Measurements from ENCODE around the gene FYB1.

FYB1 gene

GRCh38 chr5:39203951-39204350 is 15.4 kb downstream of the FYB1 start:
- no peak for DNase-seq

DNA sequence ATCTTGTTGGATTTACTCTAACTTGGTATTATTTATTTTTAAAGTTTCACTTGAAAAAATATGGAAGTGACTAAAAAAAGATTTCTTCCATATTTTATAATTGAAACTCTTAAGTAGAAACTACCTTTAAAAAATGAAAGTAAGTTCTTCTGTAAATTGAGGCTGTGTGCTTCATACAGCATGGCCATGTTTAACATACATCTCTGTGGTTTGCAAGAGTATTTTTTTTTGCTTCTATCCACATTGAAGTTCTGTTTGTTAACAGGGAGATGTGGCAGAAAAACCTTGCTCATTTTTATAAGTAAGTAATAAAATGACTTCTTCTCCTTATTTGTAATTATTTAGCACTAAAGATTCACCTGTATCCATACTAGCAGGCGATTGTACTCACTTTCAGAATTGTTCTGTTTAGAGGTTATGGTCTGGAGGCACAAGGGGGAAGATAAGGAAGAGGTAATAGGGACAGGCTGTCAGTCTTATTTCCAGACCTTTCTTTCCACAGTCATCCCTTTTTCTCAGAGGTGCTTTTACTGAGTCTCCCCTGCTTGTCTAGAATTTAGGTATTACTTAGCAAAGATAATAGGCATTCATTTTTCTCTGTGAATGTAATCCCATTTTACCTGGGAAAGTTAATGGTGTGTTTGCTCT is 16.0 kb downstream of the FYB1 start:
- DNase-seq, result no peak

- DNase-seq, result no peak
Observed at GRCh38 chr5:39202597-39203274, 16.6 kb downstream of the FYB1 start.

- no peak for DNase-seq
Observed at GRCh38 chr5:39201781-39202596, 17.4 kb downstream of the FYB1 start.

DNA sequence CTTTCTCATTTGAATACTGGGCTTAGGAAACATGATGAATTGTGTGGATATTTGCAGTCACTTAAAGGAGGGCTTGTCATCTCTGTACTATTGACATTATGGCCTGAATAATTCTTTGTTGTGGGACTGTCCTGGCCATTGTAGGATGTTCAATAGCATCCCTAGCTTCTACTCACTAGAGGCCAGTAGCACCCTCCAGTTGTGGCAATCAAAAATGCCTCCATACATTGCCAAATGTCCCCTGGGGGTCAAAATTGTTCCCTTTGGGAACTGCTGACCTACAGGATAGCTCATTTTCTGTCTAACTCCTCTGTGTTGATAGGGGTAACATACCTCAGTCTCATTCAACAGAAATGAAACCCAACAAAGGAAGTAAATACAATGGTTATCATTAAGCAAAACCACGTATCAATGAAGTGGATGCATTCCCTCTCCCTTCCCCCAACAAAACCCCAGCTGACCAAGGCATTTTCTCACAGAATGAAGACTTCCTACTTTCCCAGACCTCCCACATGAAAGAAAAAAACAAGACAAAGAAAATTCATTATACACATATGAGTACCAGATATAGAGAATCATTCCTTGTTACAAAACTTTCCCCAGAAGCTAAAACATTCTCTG is 18.1 kb downstream of the FYB1 start:
- no peak for DNase-seq

- DNase-seq, result no peak
Observed at GRCh38 chr5:39200081-39200480, 19.3 kb downstream of the FYB1 start.

DNA sequence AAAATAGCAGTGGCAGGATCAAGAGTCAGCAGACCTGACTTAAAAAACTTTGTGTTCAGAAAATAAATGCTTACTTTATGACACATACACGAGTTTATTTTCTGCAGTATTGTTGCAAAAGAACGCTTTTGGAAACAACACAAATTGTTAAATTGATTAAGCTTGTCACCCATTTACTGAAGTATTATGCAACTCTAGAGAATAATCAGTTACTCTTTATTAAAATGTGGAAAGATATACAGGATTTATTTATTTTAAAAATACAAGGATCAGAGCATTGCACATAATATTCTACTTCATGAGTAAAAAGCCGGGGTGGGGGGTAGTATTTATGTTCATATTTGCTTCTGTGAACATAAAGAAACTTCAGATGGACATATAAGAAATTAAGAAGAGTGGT is 20.0 kb downstream of the FYB1 start:
- no peak for DNase-seq

DNA sequence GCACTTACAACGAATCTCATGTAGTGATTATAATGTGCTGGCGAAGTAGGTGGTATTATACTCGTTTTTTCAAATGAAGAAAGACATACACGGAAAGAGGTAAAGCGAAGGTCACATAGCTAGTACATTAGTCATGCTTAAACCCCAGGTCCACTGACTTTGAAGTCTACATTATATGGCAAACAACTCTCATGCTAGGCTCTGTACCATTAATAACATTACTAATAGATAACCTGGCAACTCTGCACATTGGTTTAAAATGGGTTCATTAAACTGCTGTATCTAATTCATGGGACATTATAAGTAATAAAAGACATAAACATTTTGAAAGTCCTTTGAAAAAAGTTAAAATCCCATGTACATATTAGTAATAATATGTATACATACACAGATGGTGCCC is 21.2 kb downstream of the FYB1 start:
- DNase-seq, result no peak

DNA sequence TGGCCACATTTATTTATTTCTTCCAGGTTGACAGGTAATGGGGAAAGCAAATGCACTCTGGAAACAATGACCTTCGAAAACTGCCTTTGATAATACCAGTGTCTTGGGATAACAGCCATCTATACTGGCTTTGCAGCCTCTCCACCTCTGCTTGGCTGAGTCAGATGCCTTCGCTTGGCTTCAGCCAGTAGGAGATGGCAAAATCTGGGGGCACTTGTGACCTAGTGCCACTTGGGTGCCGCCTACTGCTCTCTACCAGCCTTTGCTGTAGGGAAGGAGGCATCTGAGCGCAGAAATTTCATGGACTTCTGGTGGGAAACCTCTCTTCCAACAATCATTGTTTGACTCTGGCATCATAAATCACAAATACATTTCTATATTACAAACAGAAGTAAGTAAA is 21.8 kb downstream of the FYB1 start:
- peak; percentile 73 for DNase-seq

DNA sequence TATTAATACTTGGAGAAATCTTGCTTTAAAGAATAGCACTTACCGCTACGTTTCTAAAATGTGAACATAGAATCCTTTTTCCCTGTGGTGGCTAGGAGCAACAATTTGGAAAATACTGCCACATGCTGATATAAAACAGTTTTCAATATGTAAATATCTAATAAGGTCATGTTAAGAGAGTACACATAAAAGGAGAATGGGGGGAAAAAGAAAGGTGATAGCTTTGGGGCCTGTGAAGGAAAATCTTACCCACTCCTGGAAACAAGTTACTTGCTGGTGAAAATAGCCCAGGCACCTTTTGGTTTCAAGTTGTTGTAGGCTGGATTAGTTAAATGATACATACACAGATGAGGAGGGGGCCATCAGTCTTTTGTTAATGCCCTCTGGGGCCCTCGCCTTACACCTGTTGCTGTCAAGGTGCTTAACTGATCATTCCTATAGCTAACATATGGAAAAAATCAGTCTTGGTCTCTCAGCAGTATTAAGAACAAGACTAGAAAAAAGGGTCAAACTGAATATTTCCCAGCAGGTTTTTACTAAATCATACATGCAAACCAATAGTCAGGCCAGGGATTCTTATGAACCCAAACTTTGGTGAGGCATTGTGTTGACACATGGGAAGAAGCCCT is 24.1 kb downstream of the FYB1 start:
- no peak for DNase-seq

- no peak for DNase-seq
Observed at GRCh38 chr5:39194466-39195136, 24.8 kb downstream of the FYB1 start.

- no peak for DNase-seq
Observed at GRCh38 chr5:39193553-39194465, 25.6 kb downstream of the FYB1 start.

GRCh38 chr5:39192450-39193160 is 26.8 kb downstream of the FYB1 start:
- no peak for DNase-seq

- no peak for DNase-seq
Observed at GRCh38 chr5:39191216-39191615, 28.1 kb downstream of the FYB1 start.

DNA sequence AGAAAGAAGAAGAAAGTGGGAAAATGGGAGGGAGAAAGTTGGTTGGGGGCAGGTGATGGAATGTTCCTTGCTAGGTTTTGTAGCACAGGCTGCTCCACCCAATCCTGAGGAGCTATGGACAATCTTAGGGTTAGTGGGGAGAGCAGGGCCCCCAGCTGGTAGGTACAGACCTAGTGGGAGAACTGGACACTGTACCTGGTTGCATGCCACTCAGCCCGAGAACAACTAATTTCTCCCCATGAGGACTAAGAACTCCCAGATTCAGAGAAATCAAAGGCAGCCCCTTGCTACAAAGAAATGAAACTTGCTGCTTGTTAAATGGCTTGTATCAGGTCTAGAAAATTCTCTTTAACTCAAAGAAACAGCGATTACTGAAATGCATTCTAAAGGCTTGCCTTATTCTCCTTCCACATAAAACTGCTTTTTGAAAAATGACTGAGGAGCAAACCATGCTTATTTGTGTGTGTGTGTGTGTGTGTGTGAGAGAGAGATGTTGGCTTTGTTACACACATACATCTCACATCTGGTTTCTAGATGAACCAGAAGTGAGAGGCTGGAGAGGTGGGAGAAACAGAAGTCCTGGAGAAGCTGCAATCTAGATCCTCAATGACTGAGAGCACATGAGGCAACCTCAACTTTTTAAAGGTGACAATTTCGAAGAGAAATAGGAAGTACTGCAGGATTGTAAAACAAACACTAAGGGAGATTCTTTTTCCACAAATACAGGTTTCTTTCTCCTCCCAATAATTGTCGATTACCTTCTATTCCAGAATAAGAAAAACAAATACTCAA is 28.9 kb downstream of the FYB1 start:
- DNase-seq, result no peak

GRCh38 chr5:39189292-39189955 is 29.9 kb downstream of the FYB1 start:
- no peak for DNase-seq

DNA sequence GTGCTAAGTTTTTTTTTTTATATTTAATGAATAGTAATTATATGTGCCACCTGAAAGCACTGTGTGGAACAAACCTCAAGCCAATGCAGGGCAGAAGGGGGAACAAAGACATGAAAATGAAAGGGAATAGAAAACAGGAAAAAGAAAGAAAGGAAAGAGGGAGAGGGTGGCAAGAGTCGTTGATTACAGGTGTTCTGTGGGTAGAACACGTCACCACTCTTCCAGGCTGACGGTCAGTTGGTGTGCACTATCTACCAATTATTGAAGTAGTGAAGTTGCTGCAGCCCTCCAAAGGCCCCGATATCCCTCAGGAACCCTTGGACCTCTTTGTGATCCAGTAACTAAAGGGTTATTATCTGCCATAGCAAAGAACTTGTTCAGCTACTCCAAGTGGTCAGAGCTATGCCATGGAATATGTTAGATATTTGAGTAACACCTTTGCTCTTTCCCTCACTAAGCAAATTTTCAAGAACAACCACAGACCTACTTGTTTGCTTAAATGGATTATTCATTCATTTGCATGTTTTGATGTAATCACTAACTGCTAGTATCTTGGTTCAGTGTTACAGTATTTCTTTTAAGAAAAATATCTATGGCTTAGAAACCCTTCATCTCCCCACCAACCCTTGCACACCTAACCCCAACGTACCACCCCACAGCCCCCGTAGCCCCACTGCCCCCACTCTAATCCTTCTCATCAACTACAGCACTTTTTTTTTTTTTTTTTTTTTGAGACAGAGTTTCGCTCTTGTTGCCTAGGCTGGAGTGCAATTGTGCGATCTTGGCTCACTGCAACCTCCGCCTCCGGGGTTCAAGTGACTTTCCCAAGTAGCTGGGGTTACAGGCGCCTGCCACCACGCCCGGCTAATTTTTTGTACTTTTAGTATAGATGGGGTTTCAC is 31.3 kb downstream of the FYB1 start:
- DNase-seq, result peak; percentile 27

Data from stimulated activated CD4-positive, alpha-beta T cell treated with anti-CD3 and anti-CD28 coated beads, Interleukin-1b, Interleukin-23, amount 100 ng/mL, for 48 hours (primary cell).